Endothelial cell of umbilical vein (primary cell): ENCODE data around the gene SPINT3. TPM values are rescaled to one million over a fixed set of nuclear protein-coding genes. Genes with fewer than 3 reads are reported as not detected.

Source experiments
- BruUV-seq: library from RNA; stranded (reverse); fragments of 400-500 nt; replicated peaks from 2 replicates; lab custom pipeline; 2021; lab: Mats Ljungman, UMichigan
- CTCF ChIA-PET: fragments of 300-600, 350-600 bp; sonication (Branson Sonifier 250); formaldehyde crosslinking; loops from one replicate; lab custom pipeline; 2021; ENCODE audit warnings: antibody characterized with exemption, inconsistent platforms; lab: Charles Lee
- POLR2A ChIA-PET: fragments of 300-600, 350-600 bp; sonication (Branson Sonifier 250); formaldehyde crosslinking; loops from one replicate; lab custom pipeline; 2021; ENCODE audit warnings: antibody characterized with exemption, inconsistent platforms; lab: Charles Lee
- DNase-seq: peaks from one replicate; pipeline ENCODE4 v3.0.0-alpha.2; 2011; ENCODE audit warnings: low read depth, low spot score
- FAIRE-seq: peaks from 2 replicates; lab custom pipeline; 2011; peaks lifted over from hg19 to GRCh38; lab: Jason Lieb, UNC
- H2AFZ ChIP-seq: 2 replicates; pipeline ENCODE4 v1.6.0; 2012; ENCODE audit warnings: low read depth, low read length, control low read depth, inconsistent platforms
- H3K27ac ChIP-seq: 2 replicates; pipeline ENCODE4 v1.5.1; 2011; ENCODE audit warnings: low read depth, mild to moderate bottlenecking, control low read depth, low read length, moderate library complexity; ENCODE audit not compliant: insufficient read depth
- H3K27me3 ChIP-seq, 2 experiments: 2 replicates each; pipeline versions ENCODE4 v1.6.0 to v1.6.1; 2011; ENCODE audit warnings: low read length in 2 of 2, mixed read lengths in 1 of 2; ENCODE audit not compliant: control insufficient read depth in 2 of 2, insufficient read depth in 2 of 2
- H3K36me3 ChIP-seq, 2 experiments: 2 replicates in 1 of 2; 3 replicates in 1 of 2; pipeline ENCODE4 v1.5.1; 2011; ENCODE audit warnings: low read length in 2 of 2, mild to moderate bottlenecking in 1 of 2, moderate library complexity in 1 of 2; ENCODE audit not compliant: control insufficient read depth in 2 of 2, insufficient read depth in 2 of 2; ENCODE audit errors: extremely low read depth in 1 of 2
- H3K4me1 ChIP-seq: 3 replicates; pipeline ENCODE4 v1.5.1; 2011; ENCODE audit warnings: mild to moderate bottlenecking, low read length; ENCODE audit not compliant: control insufficient read depth, insufficient read depth; ENCODE audit errors: extremely low read depth
- H3K4me2 ChIP-seq: 2 replicates; pipeline ENCODE4 v1.6.1; 2011; ENCODE audit warnings: low read length, control low read depth, mixed read lengths; ENCODE audit not compliant: insufficient read depth
- H3K4me3 ChIP-seq, 3 experiments: fragments of 200-600 bp in 1 of 3; sonication (generic), shearing (Covaris generic) in 1 of 3; replicated peaks in 1 of 3; 2 replicates each; pipeline ENCODE4 v1.5.1; 2011 to 2016; ENCODE audit warnings: control low read depth in 3 of 3, low read length in 3 of 3, mild to moderate bottlenecking in 2 of 3, inconsistent platforms in 1 of 3, low read depth in 1 of 3, moderate library complexity in 1 of 3; ENCODE audit not compliant: insufficient read depth in 1 of 3
- H3K79me2 ChIP-seq: 2 replicates; pipeline ENCODE4 v1.6.0; 2012; ENCODE audit warnings: low read length, inconsistent platforms; ENCODE audit not compliant: control insufficient read depth, insufficient read depth
- H3K9ac ChIP-seq: replicated peaks from 2 replicates; pipeline ENCODE3; 2011; ENCODE audit warnings: low read length, control low read depth; ENCODE audit not compliant: insufficient read depth; ENCODE audit errors: extremely low read depth
- H3K9me1 ChIP-seq: replicated peaks from 3 replicates; pipeline ENCODE4 v1.6.0; 2011; ENCODE audit warnings: mild to moderate bottlenecking, low read length; ENCODE audit not compliant: control insufficient read depth, insufficient read depth; ENCODE audit errors: extremely low read depth
- H3K9me3 ChIP-seq: replicated peaks from 2 replicates; pipeline ENCODE4 v1.5.1; 2012; ENCODE audit warnings: low read length, inconsistent platforms; ENCODE audit not compliant: control insufficient read depth, insufficient read depth
- H4K20me1 ChIP-seq: replicated peaks from 2 replicates; pipeline ENCODE3; 2011; ENCODE audit warnings: mild to moderate bottlenecking, low read length; ENCODE audit not compliant: control insufficient read depth, insufficient read depth; ENCODE audit errors: extremely low read depth
- CTCF ChIP-seq, 2 donors: IDR thresholded peaks; 1 replicate in 1 of 2; 2 replicates in 1 of 2; pipeline ENCODE4 v1.5.1; 2011; ENCODE audit warnings: low read length in 2 of 2, mild to moderate bottlenecking in 2 of 2, moderate library complexity in 2 of 2, control low read depth in 1 of 2, inconsistent platforms in 1 of 2, low read depth in 1 of 2; ENCODE audit not compliant: insufficient read depth in 1 of 2; ENCODE audit errors: extremely low read depth in 1 of 2
- EZH2 ChIP-seq: IDR thresholded peaks from 2 replicates; pipeline ENCODE4 v1.6.1; 2012; ENCODE audit warnings: borderline replicate concordance, low read depth, mild to moderate bottlenecking, moderate library complexity, low read length, inconsistent platforms; ENCODE audit not compliant: severe bottlenecking
- FOS ChIP-seq: IDR thresholded peaks from 2 replicates; pipeline ENCODE4 v1.6.1; 2011; ENCODE audit warnings: mild to moderate bottlenecking, low read length, moderate library complexity, borderline replicate concordance; ENCODE audit not compliant: insufficient read depth
- GATA2 ChIP-seq: IDR thresholded peaks from 2 replicates; pipeline ENCODE4 v1.7.0; 2011; ENCODE audit warnings: low read depth, mild to moderate bottlenecking, moderate library complexity, mixed read lengths, low read length; ENCODE audit not compliant: insufficient read length, insufficient read depth
- JUN ChIP-seq: IDR thresholded peaks from 2 replicates; pipeline ENCODE4 v1.6.1; 2011; ENCODE audit warnings: borderline replicate concordance, low read depth; ENCODE audit not compliant: insufficient read length, insufficient read depth
- MAX ChIP-seq: IDR thresholded peaks from 2 replicates; pipeline ENCODE4 v1.6.1; 2011; ENCODE audit not compliant: insufficient read depth, insufficient read length
- MYC ChIP-seq: IDR thresholded peaks from one replicate; pipeline ENCODE4 v1.6.1; 2011; ENCODE audit warnings: mild to moderate bottlenecking, low read depth, low read length
- POLR2A ChIP-seq: IDR thresholded peaks from 2 replicates; pipeline ENCODE4 v1.6.1; 2012; ENCODE audit warnings: low read depth, mild to moderate bottlenecking, control low read depth, low read length
- POLR2AphosphoS5 ChIP-seq: IDR thresholded peaks from 2 replicates; pipeline ENCODE4 v1.6.1; 2012; ENCODE audit warnings: low read depth, mild to moderate bottlenecking, control low read depth, low read length, moderate library complexity; ENCODE audit not compliant: insufficient read depth
- dilution Hi-C: fragments of 300-500 bp; cut with MboI; formaldehyde crosslinking; loops from one replicate; pipeline ENCODE4 v1.15.0; 2019; ENCODE audit warnings: low sequenced_read_pairs; ENCODE audit not compliant: extremely low pct_ligation_motif_present
- intact Hi-C: fragments of 100-400 bp; cut with micrococcal nuclease; formaldehyde crosslinking; loops from one replicate; pipeline ENCODE4 v1.10.0; 2022
- polyA plus RNA-seq, 4 experiments: library from polyadenylated mRNA; depleted of rRNA in 3 of 4; stranded (reverse) in 3 of 4; unstranded in 1 of 4; fragments of >200 nt; gene quantifications; 2 replicates each; pipeline versions ENCODE4 v1.2.1 to v1.2.3, GENCODE V29; 2011 to 2012; ENCODE audit warnings: missing spikeins in 1 of 4
- total RNA-seq: library from RNA; stranded (reverse); gene quantifications from 2 replicates; pipeline ENCODE4 v1.2.3, GENCODE V29; 2021

Gene SPINT3
- total and polyA plus RNA-seq, 2 donors (not counting 3 experiments of a cell fraction or from before 2014, with no cell fraction given): not detected

- intact Hi-C loops: no loop called here
- dilution Hi-C loops: no loop called here
Observed at GRCh38 chr20:45465491-45466266, 49.7 kb downstream of the SPINT3 start.

More at GRCh38 chr20:45465491-45466266, 49.7 kb downstream of the SPINT3 start:
- Histone ChIP-seq H3K9ac (no peak overlapping the region), H3K4me1 (peaks cover 4% of the 10 kb centered on the region), H4K20me1 (no peaks in the 10 kb centered on the region), H3K79me2 (no peaks in the 10 kb centered on the region), H2AFZ (no peak overlapping the region), H3K9me3 (no peaks in the 10 kb centered on the region), H3K4me2 (no peak overlapping the region), H3K27me3 (peaks cover 50 to 65% of the 10 kb centered on the region in 2 experiments), H3K4me3 (no peak overlapping the region), H3K9me1 (no peaks in the 10 kb centered on the region), H3K36me3 (no peaks in the 10 kb centered on the region), H3K27ac (no peak overlapping the region)
- BruUV-seq: no TSS peak
- TF ChIP-seq MYC (no peak), FOS (no peak), JUN (no peak), GATA2 (no peak), CTCF (IDR thresholded peaks at IDR 0.05; ENCODE audit: extremely low read depth in 1 of 2, insufficient read depth in 1 of 2, low read depth in 1 of 2, low read length in 2 of 2) (no peak), MAX (no peak), EZH2 (no peak), POLR2A (no peak), POLR2AphosphoS5 (no peak)
- DNase-seq (no peak), FAIRE-seq (no peak)
- ChIA-PET CTCF (interaction anchor here (0.7 to 2.3 kb wide), 8 partner anchors 10 to 305 kb away, joined by 3 to 10 read pairs (median 5); no protein-coding TSS in a partner anchor), POLR2A (no interaction called here)
